Retinal pigment epithelial cell (primary cell): Measurements from ENCODE around the gene OSR1.

Experiments used
- DNase-seq: peaks from one replicate; pipeline ENCODE4 v3.0.0-alpha.2; 2010; ENCODE audit warnings: low read depth
- H3K4me3 ChIP-seq: 2 replicates; pipeline ENCODE4 v1.5.1; 2011; ENCODE audit warnings: mild to moderate bottlenecking, low read length, control low read depth, moderate library complexity
- TF ChIP-seq, protein P1 (sequence below): conservative IDR thresholded peaks from 2 replicates; pipeline ENCODE4 v1.5.1; 2011; ENCODE audit warnings: low read depth, low read length, control low read depth, inconsistent platforms

The OSR1 gene

DNA sequence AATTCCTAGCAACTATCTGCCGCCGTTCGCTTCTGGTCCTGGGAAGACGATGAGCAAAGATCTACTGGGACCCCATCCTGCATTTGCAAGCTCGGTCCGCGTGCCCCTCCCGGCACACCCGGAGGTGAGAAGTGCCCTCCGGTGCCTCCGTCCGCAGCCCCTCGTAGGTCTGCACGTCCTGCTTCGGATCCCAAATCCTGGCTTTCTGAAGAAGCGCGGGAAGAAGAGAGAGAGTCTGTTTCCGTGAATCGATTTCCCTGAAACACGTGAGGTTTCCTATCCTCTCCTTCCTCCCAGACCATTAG, 5.0 kb upstream of the OSR1 start:
- no peak for DNase-seq
- TF ChIP-seq, protein P1, sequence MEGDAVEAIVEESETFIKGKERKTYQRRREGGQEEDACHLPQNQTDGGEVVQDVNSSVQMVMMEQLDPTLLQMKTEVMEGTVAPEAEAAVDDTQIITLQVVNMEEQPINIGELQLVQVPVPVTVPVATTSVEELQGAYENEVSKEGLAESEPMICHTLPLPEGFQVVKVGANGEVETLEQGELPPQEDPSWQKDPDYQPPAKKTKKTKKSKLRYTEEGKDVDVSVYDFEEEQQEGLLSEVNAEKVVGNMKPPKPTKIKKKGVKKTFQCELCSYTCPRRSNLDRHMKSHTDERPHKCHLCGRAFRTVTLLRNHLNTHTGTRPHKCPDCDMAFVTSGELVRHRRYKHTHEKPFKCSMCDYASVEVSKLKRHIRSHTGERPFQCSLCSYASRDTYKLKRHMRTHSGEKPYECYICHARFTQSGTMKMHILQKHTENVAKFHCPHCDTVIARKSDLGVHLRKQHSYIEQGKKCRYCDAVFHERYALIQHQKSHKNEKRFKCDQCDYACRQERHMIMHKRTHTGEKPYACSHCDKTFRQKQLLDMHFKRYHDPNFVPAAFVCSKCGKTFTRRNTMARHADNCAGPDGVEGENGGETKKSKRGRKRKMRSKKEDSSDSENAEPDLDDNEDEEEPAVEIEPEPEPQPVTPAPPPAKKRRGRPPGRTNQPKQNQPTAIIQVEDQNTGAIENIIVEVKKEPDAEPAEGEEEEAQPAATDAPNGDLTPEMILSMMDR: no peak
- H3K4me3 ChIP-seq: peak overlapping the region; percentile 62

DNA sequence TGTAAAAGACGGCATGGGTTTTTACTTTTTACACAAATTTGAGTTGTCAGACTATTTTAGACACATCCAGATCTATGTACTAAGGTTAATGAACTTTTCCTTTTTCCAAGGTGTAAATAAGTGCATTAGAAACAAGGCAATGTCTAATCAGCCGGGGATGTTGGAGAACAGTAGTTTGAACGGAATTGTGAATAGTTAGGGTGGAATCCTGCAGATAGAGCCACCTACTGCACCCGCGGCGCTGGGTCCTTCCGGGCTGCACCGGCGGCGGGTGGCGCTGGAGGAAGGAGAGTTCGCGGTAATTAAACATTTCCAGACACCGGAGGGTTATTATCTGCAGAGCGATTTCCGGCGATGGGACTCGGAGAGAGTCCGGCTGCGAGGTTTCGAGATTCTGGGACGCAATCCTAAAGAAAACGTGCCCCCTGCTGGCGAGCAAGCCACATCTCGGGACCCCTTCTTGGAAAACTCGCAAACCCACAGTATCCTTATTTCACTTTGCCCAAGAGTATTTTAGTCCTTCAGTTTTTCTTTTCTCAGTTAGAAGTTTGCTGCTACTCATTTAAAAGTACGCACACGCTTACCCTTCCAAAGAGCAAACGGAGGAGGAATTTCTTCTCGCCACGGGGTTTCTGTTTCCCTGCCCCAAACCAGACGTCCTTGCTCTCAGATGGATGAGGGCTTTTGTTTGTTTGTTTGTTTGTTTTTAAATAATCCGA, 4.5 kb upstream of the OSR1 start:
- TF ChIP-seq, protein P1: peak; percentile 79
- DNase-seq: no peak

DNA sequence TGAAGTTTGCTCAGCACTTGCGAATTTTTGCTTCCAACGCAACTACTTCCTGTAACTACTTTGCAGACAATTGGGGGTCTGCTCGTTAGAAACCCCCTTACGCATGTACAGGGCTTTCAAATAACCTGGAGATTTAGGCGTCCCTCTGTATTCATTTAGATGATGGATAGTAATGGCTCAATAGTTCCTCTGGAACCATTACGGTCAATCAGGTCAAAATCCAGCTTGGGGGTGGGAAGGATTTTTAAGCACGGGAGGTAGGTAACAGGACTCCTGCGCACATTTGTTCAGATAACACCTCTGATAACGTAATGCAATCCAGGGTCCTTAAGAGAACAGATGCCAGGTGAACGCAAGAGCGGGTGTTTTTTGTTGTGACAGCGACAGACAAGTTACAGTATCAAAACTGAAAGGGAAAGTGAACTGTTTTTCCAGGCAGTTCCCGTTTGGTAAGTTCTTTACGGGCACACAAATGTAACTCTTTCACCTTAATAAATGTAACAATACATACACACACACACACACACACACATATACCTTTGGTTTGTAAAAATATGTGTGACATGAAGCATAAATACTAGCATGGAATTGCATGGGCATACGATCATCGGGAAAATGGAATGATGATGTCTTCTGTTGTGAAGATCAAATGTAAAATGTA, 3.8 kb upstream of the OSR1 start:
- peak overlapping the region; percentile 62 for H3K4me3 ChIP-seq
- DNase-seq: no peak
- TF ChIP-seq, protein P1: no peak

More for the DNA sequence above, 4.5 kb upstream of the OSR1 start:
- peak overlapping the region; percentile 62 for H3K4me3 ChIP-seq

DNA sequence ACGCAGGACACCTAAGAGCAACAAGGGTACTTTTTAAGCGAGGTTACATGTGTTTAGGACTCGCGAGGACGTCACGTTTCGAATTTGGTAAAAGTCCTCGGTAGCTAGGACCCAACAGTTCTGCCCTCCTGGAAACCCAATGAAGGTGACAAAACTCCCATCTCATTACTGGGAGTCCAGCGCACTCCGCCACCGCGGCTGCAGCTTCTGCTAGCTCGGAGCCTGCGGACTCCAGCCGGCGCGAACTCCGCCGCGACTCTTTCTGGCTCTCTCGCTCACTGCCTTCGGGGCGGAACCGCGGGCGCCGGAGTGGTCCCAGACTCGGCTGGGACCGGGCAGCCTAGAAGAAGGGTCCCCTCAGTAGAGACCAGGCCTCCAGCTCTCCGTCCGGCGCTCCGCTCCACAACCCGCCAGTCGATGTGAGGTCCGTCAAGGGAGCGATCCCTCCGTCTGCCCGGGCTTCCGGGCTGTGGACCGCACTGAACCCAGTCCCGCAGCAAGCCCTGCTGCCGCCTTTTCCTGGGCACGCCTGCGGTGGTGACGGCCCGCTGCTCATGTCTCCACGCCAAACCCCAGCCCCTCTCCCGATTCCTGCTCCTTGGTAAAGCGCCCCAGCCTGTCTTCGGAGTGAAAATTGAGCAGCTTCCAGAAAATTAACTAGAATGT, 3.0 kb upstream of the OSR1 start:
- DNase-seq: no peak
- H3K4me3 ChIP-seq: peak overlapping the region; percentile 62
- TF ChIP-seq, protein P1: no peak

DNA sequence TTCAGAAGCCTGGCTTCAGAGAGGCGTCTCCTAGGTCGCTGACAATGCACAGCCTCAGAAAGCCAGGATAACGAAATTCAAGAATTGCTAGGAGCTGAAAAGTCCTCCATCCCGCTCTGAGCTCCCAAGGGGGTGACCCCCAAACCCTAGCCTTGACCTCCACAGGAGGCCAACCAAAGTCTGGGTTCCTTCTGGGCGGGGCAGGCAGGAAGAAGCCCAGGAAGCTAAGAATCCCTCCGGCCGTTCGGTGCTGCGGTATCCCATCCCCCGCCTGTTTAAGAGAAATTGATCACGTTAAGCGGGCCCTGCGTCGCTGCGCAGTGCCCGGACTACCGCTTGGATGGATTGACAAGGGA, 2.5 kb upstream of the OSR1 start:
- no peak overlapping the region for H3K4me3 ChIP-seq
- TF ChIP-seq, protein P1: no peak
- DNase-seq: no peak

DNA sequence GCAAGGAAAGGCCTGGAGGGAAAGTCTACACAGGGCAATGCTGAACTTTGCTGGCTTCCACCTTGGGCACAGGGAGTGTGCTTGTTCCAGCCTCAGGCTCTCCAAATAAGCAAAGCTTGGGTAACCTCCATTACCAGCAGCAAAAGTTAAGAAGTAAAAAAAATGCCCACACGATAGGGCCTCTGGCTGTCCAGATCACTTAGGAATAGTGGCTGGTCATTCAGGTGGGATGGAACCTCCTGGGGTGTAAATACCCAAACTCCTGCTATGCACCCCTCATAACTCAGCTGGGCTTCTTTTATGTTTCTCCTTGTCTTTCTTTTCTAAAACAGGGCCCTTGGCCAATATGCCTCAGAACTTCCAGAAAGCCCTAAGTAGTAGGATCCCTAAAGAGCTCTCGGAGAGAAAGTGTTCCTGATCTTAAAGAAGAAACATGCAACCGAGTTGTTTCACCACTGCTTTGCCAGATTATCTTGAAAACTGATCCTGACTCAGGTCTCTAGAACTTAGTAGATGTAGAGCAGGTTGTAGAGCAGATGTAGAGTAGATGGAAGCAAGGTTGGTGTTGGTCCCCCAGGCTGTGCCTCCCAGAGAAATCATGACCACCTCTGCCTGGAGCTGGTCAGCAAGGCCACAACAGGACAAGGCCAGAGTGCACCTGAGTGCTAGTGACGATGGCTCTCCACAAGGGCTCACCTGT, 2.0 kb upstream of the OSR1 start:
- no peak overlapping the region for H3K4me3 ChIP-seq

More for the DNA sequence above, 2.0 kb upstream of the OSR1 start:
- no peak for DNase-seq
- TF ChIP-seq, protein P1: no peak
